Measurements from ENCODE around the gene OSGEP.
A peak's percentile ranks its signal among the peaks of the same experiment; 100 is the strongest.

The OSGEP gene

DNA sequence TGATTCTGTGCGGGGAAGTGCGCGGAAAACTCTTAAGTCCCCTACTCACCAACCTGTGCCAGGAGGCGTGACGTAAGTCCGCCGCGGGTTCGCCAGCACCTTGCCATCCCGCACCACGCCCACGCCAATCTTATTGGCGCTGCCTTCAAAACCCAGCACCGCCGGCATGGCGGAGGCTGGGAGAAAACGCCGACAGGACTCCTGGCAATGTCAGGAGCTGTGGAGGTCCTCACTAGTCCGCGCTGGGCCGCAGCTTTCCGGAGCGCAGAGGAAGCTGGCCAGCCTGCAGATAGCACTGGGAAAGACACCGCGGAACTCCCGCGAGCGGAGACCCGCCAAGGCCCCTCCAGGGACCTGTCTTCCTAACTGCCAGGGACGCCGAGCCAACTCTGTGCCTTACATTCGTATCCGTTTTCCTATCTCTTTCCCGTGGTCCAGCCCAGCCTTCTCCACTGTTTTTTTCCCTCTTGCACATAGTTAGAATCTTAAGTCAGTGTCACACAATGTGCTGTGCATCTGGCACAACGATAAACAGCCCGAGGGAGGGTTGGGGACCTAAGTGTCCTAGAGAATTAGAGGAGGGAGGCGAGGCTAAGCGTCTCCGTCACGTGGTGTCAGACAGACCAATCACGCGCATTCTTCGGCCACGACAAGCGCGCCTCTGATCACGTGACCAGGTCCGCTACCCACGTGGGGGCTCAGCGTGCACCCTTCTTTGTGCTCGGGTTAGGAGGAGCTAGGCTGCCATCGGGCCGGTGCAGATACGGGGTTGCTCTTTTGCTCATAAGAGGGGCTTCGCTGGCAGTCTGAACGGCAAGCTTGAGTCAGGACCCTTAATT is at the start of gene OSGEP, which contains the start of gene APEX1:
TSS of gene OSGEP (minus strand) at position 297 of the 839 bp plus-strand sequence. CDS start at position 168, 129 bp downstream.
TSS of gene APEX1 (plus strand) at position 711 of the 839 bp plus-strand sequence. CDS start 420 bp downstream, outside the sequence.
- H3K4me1 Mint-ChIP-seq, result peaks cover 15 to 17% of the 10 kb centered on the region in 2 donors
- DNase-seq (peak; percentile 98), ATAC-seq (replicated peaks) (peak; percentile 90)
- H3K9me3 Mint-ChIP-seq, result no peaks in the 10 kb centered on the region
- peak within 1 kb of the TSS in 1 of 2 donors; percentile 19 for H3K4me3 Mint-ChIP-seq
- H3K27me3 Mint-ChIP-seq, result no peaks in the 10 kb centered on the region
- no peak within 1 kb of the TSS for H3K27ac Mint-ChIP-seq
- H3K36me3 Mint-ChIP-seq, result peaks cover 29 to 36% of the 10 kb centered on the region in 2 donors

DNA sequence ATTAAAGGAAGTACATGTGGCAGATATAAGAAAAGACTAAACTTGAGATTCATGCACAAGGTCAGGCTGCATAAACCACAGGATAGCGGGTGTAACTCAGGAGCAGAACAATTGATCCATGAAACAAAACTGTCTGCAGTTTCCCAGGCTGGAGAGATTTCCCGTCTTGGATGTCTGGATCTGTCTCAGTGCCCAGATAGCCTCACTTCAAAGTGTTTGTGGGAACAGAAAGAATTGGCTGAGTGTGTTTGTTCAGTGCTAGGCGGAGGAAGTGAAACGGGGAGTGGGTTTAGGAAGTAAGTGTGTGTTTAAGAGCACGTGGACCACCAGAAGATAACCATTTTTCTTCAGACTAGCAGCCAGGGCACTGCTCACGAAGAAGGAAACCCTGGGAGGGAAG is 49.3 kb upstream of the OSGEP start:
- H3K36me3 Mint-ChIP-seq, result no peaks in the 10 kb centered on the region
- DNase-seq, result no peak
- no peaks in the 10 kb centered on the region for H3K27me3 Mint-ChIP-seq
- no peaks in the 10 kb centered on the region for H3K9me3 Mint-ChIP-seq
- H3K4me3 Mint-ChIP-seq, result peak overlapping the region in 1 of 2 donors; percentile 1
- no peak overlapping the region for H3K27ac Mint-ChIP-seq
- H3K4me1 Mint-ChIP-seq, result peaks cover 16 to 21% of the 10 kb centered on the region in 2 donors
- peak; percentile 62 to 69 for ATAC-seq (replicated peaks)

DNA sequence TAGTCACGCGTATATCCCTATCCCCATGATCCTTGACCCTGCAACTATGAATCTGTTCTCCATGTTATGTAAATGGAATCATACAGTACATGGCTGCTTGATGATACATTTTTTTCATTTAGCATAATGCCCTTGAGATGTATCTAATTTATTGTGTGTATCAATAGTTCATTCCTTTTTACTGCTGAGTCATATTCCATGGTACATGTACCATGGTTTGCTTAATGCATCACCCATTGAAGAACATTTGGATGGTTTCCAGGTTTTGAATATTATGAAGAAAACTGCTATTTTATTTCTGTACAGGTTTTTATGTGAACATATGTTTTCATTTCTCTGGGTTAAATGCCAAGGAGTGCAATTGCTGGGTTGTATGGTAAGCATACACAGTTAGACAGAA is 46.7 kb upstream of the OSGEP start:
- ATAC-seq (replicated peaks), result no peak

DNA sequence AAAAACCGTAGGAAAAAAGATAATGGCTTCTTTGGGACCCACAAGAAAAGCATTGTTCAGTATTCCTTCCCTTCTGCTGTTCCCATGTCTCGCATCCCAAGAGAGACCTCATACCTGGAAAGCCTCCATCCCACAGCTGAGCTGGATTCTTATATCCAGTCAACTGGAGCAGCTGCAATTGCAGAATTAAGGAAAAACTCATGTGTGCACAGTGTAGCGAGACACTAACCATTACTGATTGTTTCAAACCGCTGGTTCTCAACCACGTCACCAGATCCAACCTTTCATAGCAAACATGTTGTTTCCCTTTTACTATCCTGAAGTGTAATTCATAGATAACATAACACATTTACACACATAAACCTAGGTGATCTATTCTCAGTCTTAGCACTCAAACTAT is 45.3 kb upstream of the OSGEP start:
- no peaks in the 10 kb centered on the region for H3K27me3 Mint-ChIP-seq
- no peak overlapping the region for H3K27ac Mint-ChIP-seq
- no peaks in the 10 kb centered on the region for H3K9me3 Mint-ChIP-seq
- DNase-seq, result no peak
- no peak for ATAC-seq (replicated peaks)
- H3K4me3 Mint-ChIP-seq, result no peak overlapping the region
- no peaks in the 10 kb centered on the region for H3K36me3 Mint-ChIP-seq
- peaks cover 29 to 39% of the 10 kb centered on the region in 2 donors for H3K4me1 Mint-ChIP-seq

More for the DNA sequence above, 46.7 kb upstream of the OSGEP start:
- Mint-ChIP-seq H3K4me1 (peaks cover 22 to 28% of the 10 kb centered on the region in 2 donors), H3K27me3 (no peaks in the 10 kb centered on the region), H3K9me3 (no peaks in the 10 kb centered on the region), H3K27ac (no peak overlapping the region), H3K36me3 (no peaks in the 10 kb centered on the region), H3K4me3 (no peak overlapping the region)
- DNase-seq, result no peak

DNA sequence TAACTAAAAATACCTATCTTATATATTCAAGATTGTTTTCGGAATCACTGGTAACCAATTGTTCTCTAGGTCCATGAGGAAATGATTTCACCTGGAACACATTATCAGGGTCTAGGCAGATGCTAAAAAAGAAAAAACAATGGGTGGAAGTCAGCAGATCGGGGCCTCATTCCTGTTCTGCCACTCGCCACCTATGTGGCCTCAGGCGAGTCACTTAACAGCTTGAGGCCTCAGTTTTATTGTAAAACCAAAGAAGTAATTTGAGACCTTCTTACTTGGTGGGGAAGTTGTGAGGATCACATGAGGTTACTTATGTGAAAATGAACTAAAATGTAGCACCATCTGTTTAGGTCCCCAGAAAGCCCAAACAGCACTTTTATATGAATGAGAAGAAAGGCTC is 44.5 kb upstream of the OSGEP start:
- H3K27ac Mint-ChIP-seq, result no peak overlapping the region
- H3K4me1 Mint-ChIP-seq, result peaks cover 29 to 39% of the 10 kb centered on the region in 2 donors
- ATAC-seq (replicated peaks) (no peak), DNase-seq (no peak)
- H3K9me3 Mint-ChIP-seq, result no peaks in the 10 kb centered on the region
- no peak overlapping the region for H3K4me3 Mint-ChIP-seq
- H3K27me3 Mint-ChIP-seq, result no peaks in the 10 kb centered on the region
- H3K36me3 Mint-ChIP-seq, result no peaks in the 10 kb centered on the region

DNA sequence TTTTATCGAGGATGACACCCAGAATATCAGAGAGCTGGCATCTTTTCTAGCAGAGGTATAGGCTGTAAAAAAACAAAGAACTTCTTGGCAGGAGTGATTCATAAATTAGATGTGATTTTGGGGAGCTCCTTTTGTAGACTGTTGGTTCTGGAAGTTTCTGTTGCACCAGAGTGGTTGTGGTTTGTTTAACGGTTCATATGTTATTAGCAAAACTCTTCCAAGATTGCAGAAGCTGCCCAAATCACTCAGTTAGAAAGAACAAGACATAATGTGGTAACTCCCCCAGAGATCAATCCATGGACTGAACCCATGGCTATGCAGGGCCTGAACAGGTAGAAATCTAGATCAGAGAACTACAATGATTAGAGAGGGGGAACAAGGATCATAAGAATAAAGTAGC is 44.0 kb upstream of the OSGEP start:
- H3K36me3 Mint-ChIP-seq, result no peaks in the 10 kb centered on the region
- H3K4me1 Mint-ChIP-seq, result peaks cover 29 to 39% of the 10 kb centered on the region in 2 donors
- H3K4me3 Mint-ChIP-seq, result no peak overlapping the region
- H3K9me3 Mint-ChIP-seq, result no peaks in the 10 kb centered on the region
- ATAC-seq (replicated peaks) (peak in 1 of 2 donors; percentile 26), DNase-seq (no peak)
- H3K27ac Mint-ChIP-seq, result peak overlapping the region; percentile 7
- H3K27me3 Mint-ChIP-seq, result no peaks in the 10 kb centered on the region

DNA sequence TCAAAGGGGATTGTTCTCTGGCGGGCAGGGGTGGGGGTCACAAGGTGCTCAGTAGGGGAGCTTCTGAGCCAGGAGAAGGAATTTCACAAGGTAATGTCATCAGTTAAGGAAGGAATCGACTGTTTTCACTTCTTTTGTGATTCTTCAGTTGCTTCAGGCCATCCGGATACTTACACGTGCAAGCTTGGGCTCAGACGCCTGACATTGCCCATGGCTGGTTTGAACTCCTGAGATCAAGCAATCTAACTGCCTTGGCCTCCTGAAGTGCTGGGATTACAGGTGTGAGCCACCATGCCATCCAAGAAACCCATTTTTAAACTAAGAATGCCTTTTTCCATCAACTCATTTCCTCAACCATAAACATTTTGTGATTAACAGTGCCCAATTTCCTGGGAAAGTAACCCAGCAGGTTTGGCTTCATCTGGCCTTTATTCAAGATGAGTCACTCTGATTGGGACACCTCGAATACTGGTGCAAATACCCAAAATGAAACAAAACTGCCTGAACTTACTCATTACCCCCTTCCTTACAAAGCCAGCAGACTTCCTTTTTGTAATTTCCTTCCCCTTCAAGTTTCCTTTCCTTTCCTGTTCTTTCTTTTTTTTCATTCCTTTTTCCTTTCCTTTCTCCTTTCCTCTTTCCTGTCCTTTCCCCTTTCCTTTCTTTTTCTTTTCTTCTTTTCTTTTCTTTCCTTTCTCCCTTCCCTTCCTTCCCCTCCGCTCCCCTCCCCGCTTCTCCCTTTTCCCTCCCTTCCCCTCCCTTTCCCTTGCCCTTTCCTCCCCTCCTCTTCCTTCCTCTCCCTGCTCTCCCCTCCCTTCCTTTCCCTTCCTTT is 40.5 kb upstream of the OSGEP start:
- peaks cover 44 to 64% of the 10 kb centered on the region in 2 donors for H3K4me1 Mint-ChIP-seq
- ATAC-seq (replicated peaks) (no peak), DNase-seq (no peak)
- H3K4me3 Mint-ChIP-seq, result no peak overlapping the region
- peaks cover 0 to 1% of the 10 kb centered on the region in 2 donors for H3K9me3 Mint-ChIP-seq
- H3K27me3 Mint-ChIP-seq, result no peaks in the 10 kb centered on the region
- no peak overlapping the region for H3K27ac Mint-ChIP-seq
- H3K36me3 Mint-ChIP-seq, result peaks cover 0 to 1% of the 10 kb centered on the region in 2 donors

DNA sequence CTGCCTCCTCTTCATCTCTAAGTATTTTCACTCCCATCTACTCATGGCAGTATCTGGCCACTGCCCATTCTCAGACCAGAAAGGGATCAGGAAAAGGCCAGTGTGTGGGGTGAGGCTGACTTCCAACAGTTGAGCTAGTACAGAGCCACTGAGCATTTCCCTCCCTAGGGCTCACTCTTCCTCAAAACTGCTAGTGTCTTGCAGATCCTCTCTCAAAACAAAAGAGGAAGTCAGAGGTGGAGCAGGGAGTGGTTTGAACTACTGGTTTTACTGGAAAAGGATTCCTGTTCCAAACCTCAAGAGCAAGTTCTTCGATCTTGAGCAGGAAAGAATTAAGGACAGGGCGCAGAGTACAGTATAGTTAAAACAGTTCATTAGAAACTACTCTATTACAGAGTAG is 39.0 kb upstream of the OSGEP start:
- Mint-ChIP-seq H3K4me3 (peak overlapping the region; percentile 60 to 66), H3K36me3 (peaks cover 0 to 1% of the 10 kb centered on the region in 2 donors), H3K9me3 (peaks cover 0 to 1% of the 10 kb centered on the region in 2 donors), H3K27me3 (no peaks in the 10 kb centered on the region), H3K4me1 (peaks cover 45 to 68% of the 10 kb centered on the region in 2 donors), H3K27ac (peak overlapping the region; percentile 85)
- DNase-seq (no peak), ATAC-seq (replicated peaks) (peak; percentile 35 to 46)

DNA sequence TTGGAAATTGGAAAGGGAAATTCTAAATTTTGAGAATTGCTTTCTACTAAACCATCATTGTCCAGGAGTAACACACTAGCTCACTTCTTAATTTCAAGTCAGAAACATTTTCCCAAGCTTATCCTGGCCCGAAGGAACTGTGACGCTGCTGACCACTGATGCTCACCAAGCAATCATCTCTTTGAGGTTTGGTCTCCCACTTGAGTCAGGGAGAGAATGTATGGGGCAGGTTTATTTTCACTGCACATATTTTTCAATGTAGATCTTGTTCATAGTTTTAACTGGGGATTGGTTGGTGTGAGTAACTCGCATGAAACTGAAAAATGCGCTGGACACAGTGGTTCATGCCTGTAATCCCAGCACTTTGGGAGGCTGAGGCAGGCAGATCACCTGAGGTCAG is 37.9 kb upstream of the OSGEP start:
- Mint-ChIP-seq H3K27ac (peak overlapping the region; percentile 75), H3K4me1 (peaks cover 48 to 74% of the 10 kb centered on the region in 2 donors), H3K27me3 (no peaks in the 10 kb centered on the region), H3K9me3 (peaks cover 0 to 1% of the 10 kb centered on the region in 2 donors), H3K4me3 (peak overlapping the region in 1 of 2 donors; percentile 4), H3K36me3 (peaks cover 0 to 1% of the 10 kb centered on the region in 2 donors)
- ATAC-seq (replicated peaks), result no peak
- no peak for DNase-seq

DNA sequence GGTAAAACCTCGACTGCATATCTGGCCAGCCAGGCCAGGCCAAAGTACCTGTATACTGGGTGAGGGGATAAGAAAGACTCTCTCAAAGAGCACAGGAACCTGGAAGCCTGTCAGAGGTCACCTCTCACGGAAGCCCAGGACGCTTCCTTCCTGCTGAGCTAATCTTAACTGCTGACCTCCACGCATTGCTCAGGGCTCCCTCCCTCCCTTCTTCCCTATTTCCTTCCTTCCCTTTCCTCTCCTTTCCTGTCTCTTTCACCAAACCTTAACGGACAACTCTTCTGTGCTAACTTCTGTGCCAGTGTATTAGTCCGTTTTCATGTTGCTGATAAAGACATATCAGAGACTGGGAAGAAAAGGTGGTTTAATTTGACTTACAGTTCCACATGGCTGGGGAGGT is 36.0 kb upstream of the OSGEP start:
- ATAC-seq (replicated peaks), result no peak
- H3K27me3 Mint-ChIP-seq, result no peaks in the 10 kb centered on the region
- peaks cover 3 to 5% of the 10 kb centered on the region in 2 donors for H3K36me3 Mint-ChIP-seq
- peak overlapping the region; percentile 82 for H3K27ac Mint-ChIP-seq
- H3K4me1 Mint-ChIP-seq, result peaks cover 52 to 78% of the 10 kb centered on the region in 2 donors
- peak overlapping the region; percentile 65 to 75 for H3K4me3 Mint-ChIP-seq
- DNase-seq, result no peak
- H3K9me3 Mint-ChIP-seq, result peaks cover 0 to 1% of the 10 kb centered on the region in 2 donors

DNA sequence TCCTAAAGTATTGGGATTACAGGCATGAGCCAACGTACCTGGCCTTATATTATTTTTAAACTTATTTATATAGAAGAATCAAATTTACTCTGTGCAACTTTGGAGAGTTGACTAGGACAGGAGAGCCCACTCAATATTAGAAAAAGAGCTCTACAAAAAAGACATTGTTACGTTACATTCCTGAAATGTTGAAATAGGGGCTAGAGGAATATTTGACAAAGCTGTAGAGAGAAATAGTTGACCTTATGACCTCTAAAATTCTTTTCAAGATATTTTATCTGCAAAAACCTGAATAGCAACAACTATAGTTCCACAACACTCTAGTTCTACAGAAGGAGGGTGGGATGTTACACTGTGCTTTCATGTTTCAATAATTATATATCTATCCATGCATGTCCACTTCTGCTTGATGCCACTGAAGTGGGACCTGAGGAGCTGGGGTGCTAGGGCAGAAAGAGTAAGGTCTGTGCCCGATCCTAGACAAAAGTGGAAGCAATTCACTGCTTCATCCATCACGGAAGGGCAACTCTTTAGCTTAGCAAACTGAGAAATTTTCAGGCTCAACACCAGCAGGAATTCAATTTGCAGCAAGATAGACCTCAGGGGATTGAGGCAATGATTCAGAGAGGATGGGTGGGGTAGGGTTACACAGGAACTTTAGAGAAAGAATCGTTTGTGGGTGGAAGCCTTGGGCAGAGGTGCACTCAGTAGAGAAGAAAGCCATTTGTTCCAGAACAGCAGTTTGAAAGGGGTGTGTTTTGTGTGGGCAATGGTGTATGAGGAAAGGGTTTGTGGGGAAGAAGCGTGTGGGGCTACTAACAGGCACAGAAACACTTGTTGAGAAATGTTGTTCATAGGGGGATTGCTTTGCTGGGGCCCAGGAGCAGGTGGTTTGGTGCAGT is 34.7 kb upstream of the OSGEP start:
- H3K27ac Mint-ChIP-seq, result peak overlapping the region; percentile 74
- DNase-seq, result peak; percentile 16
- peak; percentile 66 to 76 for ATAC-seq (replicated peaks)
- no peaks in the 10 kb centered on the region for H3K27me3 Mint-ChIP-seq
- H3K36me3 Mint-ChIP-seq, result peaks cover 3 to 5% of the 10 kb centered on the region in 2 donors
- peaks cover 43 to 66% of the 10 kb centered on the region in 2 donors for H3K4me1 Mint-ChIP-seq
- peaks cover 0 to 1% of the 10 kb centered on the region in 2 donors for H3K9me3 Mint-ChIP-seq
- H3K4me3 Mint-ChIP-seq, result peak overlapping the region; percentile 58 to 71

DNA sequence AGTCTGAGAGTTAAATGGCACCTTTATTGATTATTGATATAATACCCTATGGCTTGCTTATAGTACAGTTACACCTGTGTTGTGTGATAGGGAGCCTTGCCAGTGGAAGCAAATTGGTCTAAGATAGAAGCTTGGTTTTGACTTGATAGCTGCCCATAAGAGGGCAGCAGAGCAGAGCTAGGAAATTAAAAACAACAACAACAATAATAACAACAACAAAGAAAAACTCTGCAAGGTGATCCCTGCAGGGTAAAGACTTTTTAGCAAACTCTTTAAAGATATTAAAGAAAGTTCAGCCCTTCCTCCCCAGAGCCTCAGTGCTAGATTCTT is 32.7 kb upstream of the OSGEP start:
- H3K9me3 Mint-ChIP-seq, result peaks cover 0 to 1% of the 10 kb centered on the region in 2 donors
- peaks cover 33 to 52% of the 10 kb centered on the region in 2 donors for H3K4me1 Mint-ChIP-seq
- peak overlapping the region in 1 of 2 donors; percentile 31 for H3K4me3 Mint-ChIP-seq

DNA sequence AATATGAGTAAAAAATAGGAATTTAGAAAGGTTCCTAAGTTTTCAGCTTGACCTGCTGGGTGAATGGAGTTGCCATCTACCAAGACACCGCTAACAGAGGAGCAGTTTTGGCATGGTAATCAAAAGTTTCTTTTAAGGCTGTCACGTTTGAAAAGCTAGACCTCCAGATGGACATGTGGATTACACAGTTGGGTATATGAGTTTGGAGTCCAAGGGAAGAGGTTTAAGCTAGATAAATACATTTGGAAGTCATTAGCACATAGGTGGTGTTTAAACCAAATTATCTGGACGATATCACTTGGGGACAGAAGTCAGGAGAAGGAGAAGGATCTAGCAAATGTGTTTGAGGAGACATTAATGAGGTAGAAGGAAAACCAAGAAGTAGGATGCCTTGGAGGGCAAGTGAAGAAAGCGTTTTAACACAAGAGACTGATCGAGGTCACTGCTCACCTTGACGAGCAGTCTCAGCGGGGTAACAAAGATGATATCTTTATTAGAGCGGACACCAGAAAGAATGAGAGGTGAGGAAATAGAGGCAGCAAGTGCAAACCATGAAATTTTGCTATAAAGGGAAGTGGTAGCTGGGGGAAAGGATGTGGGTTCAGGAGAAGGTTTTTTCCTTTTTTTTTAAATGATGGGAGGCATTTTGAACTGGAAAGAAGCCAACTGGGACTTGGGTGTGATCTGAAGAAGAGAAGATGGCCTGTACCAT is 32.2 kb upstream of the OSGEP start:
- H3K36me3 Mint-ChIP-seq, result peaks cover 3 to 5% of the 10 kb centered on the region in 2 donors
- ATAC-seq (replicated peaks), result no peak
- peaks cover 34 to 48% of the 10 kb centered on the region in 2 donors for H3K4me1 Mint-ChIP-seq

More for the DNA sequence above, 32.7 kb upstream of the OSGEP start:
- DNase-seq (no peak), ATAC-seq (replicated peaks) (no peak)
- no peak overlapping the region for H3K27ac Mint-ChIP-seq
- no peaks in the 10 kb centered on the region for H3K27me3 Mint-ChIP-seq
- peaks cover 3% of the 10 kb centered on the region in 2 donors for H3K36me3 Mint-ChIP-seq

More for the DNA sequence above, 32.2 kb upstream of the OSGEP start:
- Mint-ChIP-seq H3K9me3 (peaks cover 0 to 1% of the 10 kb centered on the region in 2 donors), H3K4me3 (peak overlapping the region in 1 of 2 donors; percentile 3), H3K27me3 (no peaks in the 10 kb centered on the region), H3K27ac (peak overlapping the region; percentile 44)
- no peak for DNase-seq

All from stimulated activated naive B cell treated with anti-CD40 and anti-IgM and Interleukin-4, amounts not matched to agents 10 μg/mL and 1 μg/mL and 100 μg/mL, for 72 hours (primary cell).